HL-60 (cell line): Measurements from ENCODE around the gene SDF2L1.

Source experiments
- GABPA ChIP-seq: IDR thresholded peaks from 2 replicates; pipeline ENCODE4 v1.6.1; 2012; ENCODE audit warnings: low read depth
- REST ChIP-seq: IDR thresholded peaks from 2 replicates; pipeline ENCODE4 v1.6.1; 2012; ENCODE audit warnings: low read depth; ENCODE audit not compliant: insufficient replicate concordance
- SPI1 ChIP-seq: IDR thresholded peaks from 2 replicates; pipeline ENCODE4 v1.6.1; 2012; ENCODE audit warnings: low read depth, mild to moderate bottlenecking, borderline replicate concordance
- TF ChIP-seq, protein P1 (sequence below): IDR thresholded peaks from one replicate; pipeline ENCODE4 v1.5.1; 2011; ENCODE audit warnings: low read length, control low read depth, inconsistent platforms; ENCODE audit not compliant: insufficient read depth

DNA sequence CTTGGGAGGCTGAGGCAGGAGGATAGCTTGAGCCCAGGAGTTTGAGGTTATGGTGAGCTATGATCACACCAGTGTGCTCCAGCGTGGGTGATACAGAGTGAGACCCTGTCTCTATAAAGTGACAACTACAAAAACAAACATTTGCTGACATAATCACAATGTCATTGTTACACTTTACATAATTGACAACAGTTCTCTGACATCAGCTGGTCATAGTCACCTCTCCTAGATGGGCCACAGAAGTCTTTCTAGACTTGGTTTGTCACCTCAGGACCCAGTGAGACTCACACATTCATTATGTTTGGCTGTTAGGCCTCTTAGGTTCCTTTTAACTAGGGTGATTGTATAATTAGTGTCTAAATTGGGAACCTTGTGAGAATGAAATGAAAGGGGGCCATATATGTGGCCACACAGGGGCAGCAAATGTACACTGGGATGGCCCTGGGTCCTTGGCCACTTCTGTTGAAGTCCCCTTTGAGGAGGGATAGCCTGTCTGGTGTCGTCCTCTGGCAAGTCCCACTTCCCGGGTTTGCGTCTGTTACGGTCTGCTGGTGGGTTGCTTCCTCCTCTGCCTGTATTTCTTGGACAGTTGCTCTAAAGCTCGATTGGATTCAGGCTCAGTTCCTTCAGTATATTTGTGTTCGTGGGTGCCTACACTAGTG lies 17.9 kb downstream of the SDF2L1 start:
- TF ChIP-seq, protein P1, sequence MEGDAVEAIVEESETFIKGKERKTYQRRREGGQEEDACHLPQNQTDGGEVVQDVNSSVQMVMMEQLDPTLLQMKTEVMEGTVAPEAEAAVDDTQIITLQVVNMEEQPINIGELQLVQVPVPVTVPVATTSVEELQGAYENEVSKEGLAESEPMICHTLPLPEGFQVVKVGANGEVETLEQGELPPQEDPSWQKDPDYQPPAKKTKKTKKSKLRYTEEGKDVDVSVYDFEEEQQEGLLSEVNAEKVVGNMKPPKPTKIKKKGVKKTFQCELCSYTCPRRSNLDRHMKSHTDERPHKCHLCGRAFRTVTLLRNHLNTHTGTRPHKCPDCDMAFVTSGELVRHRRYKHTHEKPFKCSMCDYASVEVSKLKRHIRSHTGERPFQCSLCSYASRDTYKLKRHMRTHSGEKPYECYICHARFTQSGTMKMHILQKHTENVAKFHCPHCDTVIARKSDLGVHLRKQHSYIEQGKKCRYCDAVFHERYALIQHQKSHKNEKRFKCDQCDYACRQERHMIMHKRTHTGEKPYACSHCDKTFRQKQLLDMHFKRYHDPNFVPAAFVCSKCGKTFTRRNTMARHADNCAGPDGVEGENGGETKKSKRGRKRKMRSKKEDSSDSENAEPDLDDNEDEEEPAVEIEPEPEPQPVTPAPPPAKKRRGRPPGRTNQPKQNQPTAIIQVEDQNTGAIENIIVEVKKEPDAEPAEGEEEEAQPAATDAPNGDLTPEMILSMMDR: no peak
- TF ChIP-seq REST (no peak), SPI1 (no peak), GABPA (no peak)
